Lung (tissue), 12 donors: Measurements from ENCODE around the gene COX6B2. TPM values are rescaled to one million over a fixed set of nuclear protein-coding genes. Genes with fewer than 3 reads are reported as not detected.

Source experiments
- ATAC-seq: fragments of 200-7000 bp; cut with Tn5 transposase; one replicate; pipeline ENCODE4 v1.9.1; 2020; ENCODE audit warnings: moderate number of reproducible peaks; ENCODE audit not compliant: insufficient read depth, low FRiP score
- DNase-seq, 3 donors: peaks; one replicate each; pipeline ENCODE4 v3.0.0-alpha.2; 2013 to 2017
- H3K27ac ChIP-seq, 2 donors: one replicate each; pipeline ENCODE4 v1.5.1; 2013; ENCODE audit warnings: mild to moderate bottlenecking in 2 of 2, moderate library complexity in 2 of 2, control low read depth in 1 of 2, inconsistent platforms in 1 of 2, low read depth in 1 of 2, low read length in 1 of 2
- H3K27me3 ChIP-seq, 3 donors: one replicate each; pipeline ENCODE4 v1.5.1; 2013; ENCODE audit warnings: low read length in 2 of 3; ENCODE audit not compliant: control insufficient read depth in 3 of 3, insufficient read depth in 3 of 3
- H3K36me3 ChIP-seq, 4 donors: one replicate each; pipeline ENCODE4 v1.5.1; 2013; ENCODE audit warnings: low read length in 4 of 4, mild to moderate bottlenecking in 1 of 4, moderate library complexity in 1 of 4; ENCODE audit not compliant: control insufficient read depth in 4 of 4, insufficient read depth in 4 of 4
- H3K4me1 ChIP-seq, 5 donors: one replicate each; pipeline ENCODE4 v1.5.1; 2013; ENCODE audit warnings: low read length in 5 of 5, mild to moderate bottlenecking in 2 of 5, moderate library complexity in 1 of 5; ENCODE audit not compliant: control insufficient read depth in 5 of 5, insufficient read depth in 5 of 5
- H3K4me3 ChIP-seq: one replicate; pipeline ENCODE4 v1.5.1; 2013; ENCODE audit warnings: mild to moderate bottlenecking, control low read depth, moderate library complexity
- H3K9ac ChIP-seq, 2 donors: one replicate each; pipeline ENCODE4 v1.5.1; 2013; ENCODE audit warnings: low read length in 2 of 2, control low read depth in 1 of 2; ENCODE audit not compliant: insufficient read depth in 1 of 2
- H3K9me3 ChIP-seq, 4 donors: one replicate each; pipeline ENCODE4 v1.5.1; 2013; ENCODE audit warnings: low read length in 3 of 4, mild to moderate bottlenecking in 1 of 4, moderate library complexity in 1 of 4; ENCODE audit not compliant: control insufficient read depth in 4 of 4, insufficient read depth in 3 of 4
- WGBS, 2 donors: extraction: QIAGEN DNeasy Blood & Tissue Kit; methylation state at CpG; one replicate each; pipeline ENCODE4 v1.1.7; 2013; 5-methylcytosine and 5-hydroxymethylcytosine counted together
- polyA plus RNA-seq, 2 donors: library from polyadenylated mRNA; stranded (reverse); fragments of 200-250 nt; gene quantifications; one replicate each; pipeline ENCODE4 v1.2.1, GENCODE V29; 2013
- total RNA-seq, 2 donors: library from RNA; depleted of rRNA in 1 of 2; stranded (reverse); fragments of >200 nt in 1 of 2; gene quantifications; one replicate each; pipeline ENCODE4 v1.2.1, GENCODE V29; 2014 to 2021
- TF ChIP-seq, protein P1 (sequence below): IDR thresholded peaks from 2 replicates; pipeline ENCODE4 v1.5.1; 2012; ENCODE audit warnings: mild to moderate bottlenecking; ENCODE audit errors: control extremely low read depth, extremely low read depth
- donor health status: control.
- donor health status: control.
- donor health status: Bipolar disorder and iron deficiency.
- donor health status: healthy.
- donor health status: DM: yes; HTN: yes; CAD: no.

The COX6B2 gene
- total and polyA plus RNA-seq, 4 donors = 0.16 to 1.4 (median 0.50) TPM; not detected in 1

- 43 to 52% methylated on average over 9 of the region's 9 CpGs for WGBS, 2 donors
- ATAC-seq (no peak), DNase-seq (no peak)
- Histone ChIP-seq H3K36me3 (no peaks in the 10 kb centered on the region), H3K4me1 (peaks cover 0 to 29% (median 14%) of the 10 kb centered on the region in 5 donors), H3K9ac (no peak overlapping the region), H3K27ac (no peak overlapping the region), H3K9me3 (peaks cover 0 to 4% (median 0%) of the 10 kb centered on the region in 4 donors), H3K4me3 (no peak overlapping the region), H3K27me3 (peaks cover 4 to 49% (median 9%) of the 10 kb centered on the region in 3 donors)
- TF ChIP-seq, protein P1, sequence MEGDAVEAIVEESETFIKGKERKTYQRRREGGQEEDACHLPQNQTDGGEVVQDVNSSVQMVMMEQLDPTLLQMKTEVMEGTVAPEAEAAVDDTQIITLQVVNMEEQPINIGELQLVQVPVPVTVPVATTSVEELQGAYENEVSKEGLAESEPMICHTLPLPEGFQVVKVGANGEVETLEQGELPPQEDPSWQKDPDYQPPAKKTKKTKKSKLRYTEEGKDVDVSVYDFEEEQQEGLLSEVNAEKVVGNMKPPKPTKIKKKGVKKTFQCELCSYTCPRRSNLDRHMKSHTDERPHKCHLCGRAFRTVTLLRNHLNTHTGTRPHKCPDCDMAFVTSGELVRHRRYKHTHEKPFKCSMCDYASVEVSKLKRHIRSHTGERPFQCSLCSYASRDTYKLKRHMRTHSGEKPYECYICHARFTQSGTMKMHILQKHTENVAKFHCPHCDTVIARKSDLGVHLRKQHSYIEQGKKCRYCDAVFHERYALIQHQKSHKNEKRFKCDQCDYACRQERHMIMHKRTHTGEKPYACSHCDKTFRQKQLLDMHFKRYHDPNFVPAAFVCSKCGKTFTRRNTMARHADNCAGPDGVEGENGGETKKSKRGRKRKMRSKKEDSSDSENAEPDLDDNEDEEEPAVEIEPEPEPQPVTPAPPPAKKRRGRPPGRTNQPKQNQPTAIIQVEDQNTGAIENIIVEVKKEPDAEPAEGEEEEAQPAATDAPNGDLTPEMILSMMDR = no peak
Observed at GRCh38 chr19:55373306-55373992, 18.9 kb upstream of the COX6B2 start.

GRCh38 chr19:55372316-55373081 is 18.0 kb upstream of the COX6B2 start:
- ATAC-seq (no peak), DNase-seq (no peak)
- H3K27me3 ChIP-seq = peaks cover 4 to 43% (median 11%) of the 10 kb centered on the region in 3 donors
- peaks cover 0 to 23% (median 12%) of the 10 kb centered on the region in 5 donors for H3K4me1 ChIP-seq
- H3K9ac ChIP-seq = no peak overlapping the region
- H3K27ac ChIP-seq = no peak overlapping the region
- TF ChIP-seq, protein P1 = no peak
- H3K9me3 ChIP-seq = peaks cover 0 to 4% (median 0%) of the 10 kb centered on the region in 4 donors
- H3K36me3 ChIP-seq = no peaks in the 10 kb centered on the region
- no peak overlapping the region for H3K4me3 ChIP-seq
- 35 to 36% methylated on average over 24 of the region's 24 CpGs for WGBS, 2 donors

DNA sequence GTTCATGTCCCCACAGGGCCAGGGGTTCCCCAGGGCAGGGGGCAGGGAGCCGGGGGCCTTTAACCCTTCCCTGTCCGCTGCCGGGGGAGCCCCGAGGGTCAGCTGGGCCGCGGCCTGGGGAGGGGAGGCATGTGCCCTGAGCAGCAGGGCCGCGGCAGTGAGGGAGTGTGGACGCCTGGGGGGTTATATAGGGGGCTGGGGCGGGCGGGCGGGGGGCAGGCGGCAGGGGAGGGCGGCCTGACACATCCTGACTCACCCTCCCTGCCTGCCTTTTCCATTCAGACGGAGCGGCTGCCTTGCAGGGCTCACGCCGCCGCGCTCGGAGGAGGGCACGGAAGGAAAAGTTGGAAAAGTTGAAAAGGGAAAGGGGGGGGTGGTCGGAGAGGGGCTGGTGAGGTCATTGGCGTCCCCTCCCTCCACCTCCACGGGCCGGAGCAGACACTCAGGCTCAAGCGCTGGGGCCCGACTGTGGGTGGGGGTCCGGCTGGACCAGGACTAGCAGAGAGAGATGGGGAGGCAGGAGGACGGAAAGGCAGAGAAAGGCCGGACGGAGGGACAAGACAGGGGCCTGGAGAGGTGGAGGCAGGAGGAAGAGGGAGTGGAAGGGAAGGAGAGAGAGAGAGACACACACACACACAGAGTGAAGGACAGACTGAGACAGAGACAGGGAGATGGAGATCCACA is 15.9 kb upstream of the COX6B2 start, which contains the start of gene IL11:
IL11 (minus strand) TSS at position 159 of the 684 bp plus-strand sequence; CDS start at position 6, 153 bp downstream.
- DNase-seq (no peak), ATAC-seq (no peak)
- Histone ChIP-seq H3K36me3 (no peaks in the 10 kb centered on the region), H3K9me3 (peaks cover 0 to 4% (median 0%) of the 10 kb centered on the region in 4 donors), H3K27me3 (peaks cover 4 to 31% (median 11%) of the 10 kb centered on the region in 3 donors), H3K4me1 (peaks cover 0 to 21% (median 10%) of the 10 kb centered on the region in 5 donors), H3K4me3 (no peak within 1 kb of the TSS), H3K9ac (no peak within 1 kb of the TSS), H3K27ac (no peak within 1 kb of the TSS)
- WGBS, 2 donors = 7 to 12% methylated on average over 23 to 32 of the region's 32 CpGs
- TF ChIP-seq, protein P1 = no peak
